NK-92 (cell line): Measurements from ENCODE around the gene POMT2.

Experiments
- DNase-seq: peaks from one replicate; lab custom pipeline; 2025; ENCODE audit not compliant: unreplicated experiment; lab: John Stamatoyannopoulos, UW

POMT2 gene

DNA sequence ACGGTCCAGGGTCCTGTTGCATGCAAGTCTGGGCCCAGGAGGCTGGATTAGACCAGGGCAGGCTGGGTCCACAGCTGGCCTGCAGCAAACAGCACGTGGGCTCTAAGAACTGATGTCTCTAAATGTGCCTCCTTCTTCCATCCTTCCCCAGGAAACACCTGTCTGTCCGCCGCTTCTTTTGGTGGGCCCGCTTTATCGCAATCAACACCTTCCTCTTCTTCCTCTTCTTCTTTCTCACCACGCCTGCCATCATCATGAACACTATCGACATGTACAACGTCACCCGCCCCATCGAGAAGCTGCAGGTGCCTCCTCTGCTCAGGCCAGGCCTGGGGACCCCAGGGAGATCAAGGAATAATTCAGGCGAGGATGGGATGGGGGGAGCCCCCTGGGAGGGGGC is 77.9 kb downstream of the POMT2 start:
- no peak for DNase-seq

DNA sequence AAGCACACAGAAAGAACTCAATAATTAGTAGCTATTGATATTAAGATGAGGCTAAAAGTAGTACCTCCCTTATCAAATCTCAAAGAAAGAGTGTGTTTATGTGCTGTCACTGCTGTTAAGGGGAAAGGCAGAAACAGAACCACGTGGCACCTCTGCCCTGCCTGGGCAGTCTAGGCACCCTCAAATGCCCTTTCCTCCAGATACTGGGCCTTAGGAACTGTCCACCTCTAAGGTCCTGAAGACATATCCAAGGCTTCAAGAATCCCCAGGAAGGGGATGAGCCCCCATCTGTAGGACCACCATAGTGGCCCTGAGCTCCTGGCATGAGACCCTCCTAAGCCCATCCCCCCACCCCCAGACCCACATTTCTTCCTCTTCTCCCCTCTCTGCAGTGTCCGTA is 78.7 kb downstream of the POMT2 start:
- DNase-seq, result no peak

DNA sequence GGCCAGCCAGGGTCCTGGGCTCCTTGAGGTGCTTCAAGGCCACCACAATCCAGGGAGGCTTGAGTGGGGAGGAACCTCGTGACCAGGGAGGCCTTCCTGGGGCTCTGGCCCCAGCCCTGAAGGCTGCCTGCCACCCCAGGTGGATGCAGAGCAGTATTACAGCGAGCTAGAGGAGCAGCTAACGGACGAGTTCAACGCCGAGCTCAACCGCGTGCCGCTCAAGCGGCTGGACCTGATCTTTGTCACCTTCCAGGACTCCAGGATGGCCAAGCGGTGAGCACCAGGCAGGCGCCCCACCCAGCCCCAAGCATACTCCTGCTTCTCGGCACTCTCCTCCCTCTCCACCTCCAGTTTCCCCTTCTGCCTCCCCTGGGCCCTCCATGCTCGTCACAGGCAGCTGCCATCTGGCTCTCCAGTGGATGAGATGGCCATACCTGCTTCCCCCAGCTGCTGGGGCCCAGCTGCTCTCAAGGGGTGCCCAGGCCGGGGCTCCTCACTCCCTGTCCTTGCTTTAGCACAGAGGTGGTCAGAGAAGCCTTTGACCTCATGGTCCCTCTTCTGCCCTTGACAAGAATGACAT is 80.3 kb downstream of the POMT2 start:
- no peak for DNase-seq

DNA sequence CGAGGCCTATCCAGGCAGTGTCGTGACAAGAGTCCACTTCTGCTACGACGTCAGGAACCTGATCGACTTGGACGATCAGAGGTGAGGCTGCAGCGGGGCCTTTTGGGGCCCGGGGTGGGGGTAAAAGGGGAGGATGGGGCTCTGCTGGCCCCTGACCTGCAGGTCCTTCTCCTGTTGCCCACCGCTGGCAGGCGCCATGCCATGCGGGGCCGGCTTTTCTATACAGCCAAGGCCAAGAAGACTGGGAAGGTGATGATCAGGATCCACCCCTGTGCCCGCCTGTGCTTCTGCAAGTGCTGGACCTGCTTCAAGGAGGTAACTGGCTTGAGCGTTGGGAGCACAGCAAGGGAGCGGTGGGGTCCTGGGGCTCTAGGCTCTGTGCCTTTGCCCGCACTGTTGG is 81.3 kb downstream of the POMT2 start:
- DNase-seq, result no peak

DNA sequence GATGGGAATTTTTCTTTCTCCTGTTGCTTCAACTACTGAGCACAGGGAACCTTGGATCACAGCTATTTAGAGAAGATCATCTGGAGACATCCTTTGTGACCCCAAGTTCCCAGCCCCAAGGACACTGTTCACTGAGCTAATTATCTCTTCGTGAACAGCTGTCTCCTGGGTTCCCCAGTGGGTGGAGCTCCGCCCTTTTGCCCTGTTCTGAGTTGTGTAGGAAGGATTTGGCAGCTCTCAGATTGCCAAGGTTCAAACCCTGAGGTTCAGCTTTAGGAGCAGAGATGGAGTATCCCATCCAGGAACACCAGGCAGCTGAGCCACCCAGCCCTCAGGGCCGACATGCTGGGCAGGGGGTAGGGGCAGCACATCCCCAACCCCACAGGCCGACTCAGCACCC is 81.7 kb downstream of the POMT2 start:
- no peak for DNase-seq

DNA sequence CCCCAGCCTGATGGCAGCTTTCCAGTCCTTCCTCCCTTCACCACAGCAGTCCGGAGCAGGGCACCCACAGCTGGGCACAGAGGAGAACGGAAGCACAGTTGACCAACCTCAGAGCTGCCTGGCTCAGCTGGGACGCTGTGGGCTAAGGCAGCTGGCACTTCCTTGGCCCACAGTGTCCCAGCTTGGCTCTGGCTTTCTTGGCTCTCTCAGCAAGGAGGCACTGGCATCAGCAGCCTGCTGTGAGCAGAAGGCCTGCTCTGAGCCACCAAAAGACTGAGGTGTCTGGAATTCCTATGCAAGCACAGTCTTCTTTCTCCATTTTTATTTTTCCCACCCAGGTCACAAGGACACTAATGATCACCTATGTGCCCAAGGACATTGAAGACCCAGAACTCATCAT is 82.3 kb downstream of the POMT2 start:
- DNase-seq, result no peak

DNA sequence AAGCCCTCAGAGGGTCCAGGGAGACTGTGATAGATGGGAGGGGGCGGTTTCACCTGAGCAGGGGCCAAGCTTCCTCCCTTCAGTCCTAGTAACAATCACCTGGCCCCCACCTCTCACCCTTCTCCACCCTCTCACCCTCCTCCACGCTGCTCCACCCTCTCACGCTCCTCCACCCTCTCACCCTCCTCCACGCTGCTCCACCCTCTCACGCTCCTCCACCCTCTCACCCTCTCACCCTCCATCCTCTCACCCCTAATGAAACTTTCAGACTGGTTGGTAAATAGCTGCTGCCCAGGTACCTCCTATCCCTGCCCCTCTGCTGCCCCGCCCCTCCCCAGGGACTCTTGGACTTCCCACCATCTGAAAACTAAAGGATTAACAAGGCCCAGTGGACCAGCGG is 83.9 kb downstream of the POMT2 start:
- DNase-seq, result no peak

DNA sequence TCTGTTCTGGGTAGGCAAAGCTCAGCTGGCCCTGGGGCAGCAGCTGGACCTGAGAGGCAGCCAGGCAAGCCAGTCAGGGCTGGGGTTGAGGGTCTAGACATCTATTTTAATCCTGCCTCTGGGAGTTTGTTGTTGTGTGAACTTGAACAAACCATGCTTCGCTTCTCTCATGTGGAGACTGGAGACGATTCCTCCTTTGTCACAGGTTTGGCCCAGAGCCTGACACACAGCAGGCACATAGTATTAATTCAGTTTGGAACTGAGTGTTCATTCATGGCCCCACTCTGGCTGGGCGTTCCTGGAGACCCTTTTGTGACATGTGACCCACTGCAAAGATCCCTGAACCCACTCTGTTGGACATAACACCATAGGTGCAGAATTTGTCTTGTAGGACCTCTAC is 89.0 kb downstream of the POMT2 start:
- no peak for DNase-seq

DNA sequence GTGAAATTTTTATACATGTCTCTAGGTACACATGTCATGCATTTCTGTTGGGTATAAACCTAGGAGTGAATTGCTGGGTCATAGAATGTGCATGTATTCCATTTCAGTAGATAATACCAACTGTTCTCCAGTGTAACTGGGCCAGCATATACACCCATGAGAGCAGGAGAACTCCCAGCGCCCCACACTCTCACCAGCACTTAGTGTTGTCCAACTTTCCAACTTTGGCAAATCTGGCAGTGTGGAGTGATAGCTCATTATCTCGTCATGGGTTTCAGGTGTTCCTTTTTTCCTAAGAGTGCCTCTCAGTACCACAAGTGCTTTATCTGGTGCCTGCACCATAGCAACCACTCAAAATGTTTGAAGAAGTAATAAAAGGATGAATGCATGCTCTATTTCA is 89.8 kb downstream of the POMT2 start:
- no peak for DNase-seq

DNA sequence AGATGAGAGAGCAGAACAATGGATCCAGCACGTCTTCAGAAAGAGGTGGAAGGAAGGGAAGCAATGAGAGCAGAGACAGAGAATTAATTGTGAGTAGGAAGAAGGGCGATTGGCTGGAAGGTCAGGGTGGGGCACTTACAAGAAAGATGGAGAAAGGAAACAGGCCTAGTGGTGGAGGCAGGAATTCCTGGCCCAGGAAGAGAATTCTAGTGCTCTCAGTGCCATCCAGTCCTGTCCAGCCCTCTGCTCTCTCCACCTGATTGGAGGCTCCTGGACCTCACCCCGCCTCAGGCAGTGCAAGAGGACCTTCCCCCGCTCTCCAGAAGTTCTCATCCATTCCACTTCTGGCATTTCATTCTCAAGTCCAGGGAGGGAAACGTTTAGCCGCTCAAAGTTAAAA is 92.6 kb downstream of the POMT2 start:
- no peak for DNase-seq

DNA sequence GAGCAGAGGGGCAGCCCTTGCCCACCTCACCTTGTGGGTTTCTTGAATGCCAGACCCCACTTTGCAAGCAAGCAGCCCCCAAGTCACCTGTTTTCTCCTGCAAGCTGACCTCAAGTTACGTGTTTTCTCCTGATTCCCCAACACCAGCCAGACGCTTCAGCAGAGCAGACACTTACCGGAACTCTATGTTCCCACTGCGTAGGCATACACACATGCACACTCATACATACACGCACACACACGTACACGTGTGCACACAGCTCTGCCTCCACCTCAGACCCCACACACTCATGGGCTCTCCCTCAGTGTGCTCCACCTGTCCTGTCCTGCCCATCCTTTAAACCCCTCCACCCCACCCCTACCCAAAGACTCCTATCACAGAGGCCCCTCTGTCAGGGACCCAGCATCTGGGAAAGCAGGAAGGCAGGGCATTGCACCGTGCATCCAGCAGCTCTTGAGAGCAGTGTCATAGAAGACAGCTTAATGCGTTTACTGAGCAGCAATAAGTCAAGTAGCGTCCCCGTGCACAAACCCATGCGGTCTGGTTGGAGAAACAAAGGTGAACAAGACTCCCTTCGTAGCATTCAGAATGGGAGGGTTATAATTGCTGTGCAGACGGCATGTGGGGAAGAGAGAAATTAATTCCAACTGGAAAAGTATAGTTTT is 94.7 kb downstream of the POMT2 start:
- no peak for DNase-seq

DNA sequence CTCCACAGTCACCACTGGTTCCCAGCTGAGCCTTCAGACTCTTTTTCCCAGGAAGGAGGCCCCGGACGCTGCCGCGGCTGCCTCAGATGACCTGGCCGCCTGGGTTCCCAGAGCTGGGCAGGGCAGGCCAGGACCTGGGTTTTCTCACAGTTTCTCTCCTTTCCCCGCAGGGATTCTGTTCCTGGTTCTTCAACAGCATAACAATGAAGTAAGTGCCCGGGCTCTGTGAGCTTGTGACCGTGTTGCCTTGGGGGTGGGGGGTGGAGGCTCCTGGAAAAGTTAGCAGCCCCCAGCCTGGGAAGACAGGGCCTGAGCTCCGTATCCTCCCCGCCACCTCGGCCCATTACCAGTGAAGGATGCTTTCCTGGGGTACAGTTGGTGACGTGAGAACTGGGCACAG is 95.4 kb downstream of the POMT2 start:
- DNase-seq, result no peak
